NCI-H2227 (cell line): Measurements from ENCODE around the gene TMEM52.

Experiments used
- DNase-seq: peaks from one replicate; lab custom pipeline; 2025; ENCODE audit not compliant: unreplicated experiment; lab: John Stamatoyannopoulos, UW

Gene TMEM52

GRCh38 chr1:1916851-1917251 lies 2.2 kb downstream of the TMEM52 start:
- DNase-seq: no peak

- DNase-seq: no peak
Measured at GRCh38 chr1:1915911-1916840, 2.9 kb downstream of the TMEM52 start.

- no peak for DNase-seq
Measured at GRCh38 chr1:1914971-1915692, 3.9 kb downstream of the TMEM52 start, which contains the start of gene CALML6. Gene CALML6, plus strand, starts transcription at chr1:1915260. Its CDS starts 21 bp downstream, at chr1:1915281.

GRCh38 chr1:1914101-1914970 lies 4.7 kb downstream of the TMEM52 start:
- DNase-seq: no peak

- DNase-seq: no peak
Measured at GRCh38 chr1:1911350-1912041, 7.6 kb downstream of the TMEM52 start.

GRCh38 chr1:1910651-1911331 lies 8.3 kb downstream of the TMEM52 start:
- no peak for DNase-seq

- DNase-seq: no peak
Measured at GRCh38 chr1:1910033-1910465, 9.0 kb downstream of the TMEM52 start.

GRCh38 chr1:1908506-1908791 lies 10.6 kb downstream of the TMEM52 start:
- no peak for DNase-seq

- DNase-seq: no peak
Measured at GRCh38 chr1:1907098-1907736, 11.9 kb downstream of the TMEM52 start.

- peak; percentile 78 for DNase-seq
Measured at GRCh38 chr1:1906185-1907097, 12.6 kb downstream of the TMEM52 start.

GRCh38 chr1:1903224-1903623 lies 15.9 kb downstream of the TMEM52 start:
- DNase-seq: no peak

- no peak for DNase-seq
Measured at GRCh38 chr1:1901641-1902294, 17.3 kb downstream of the TMEM52 start.

- no peak for DNase-seq
Measured at GRCh38 chr1:1900883-1901640, 18.0 kb downstream of the TMEM52 start.

- no peak for DNase-seq
Measured at GRCh38 chr1:1899967-1900327, 19.1 kb downstream of the TMEM52 start.

- no peak for DNase-seq
Measured at GRCh38 chr1:1899266-1899966, 19.7 kb downstream of the TMEM52 start.

- no peak for DNase-seq
Measured at GRCh38 chr1:1898246-1898933, 20.7 kb downstream of the TMEM52 start.
